ENCODE data around the gene GAPDH. TPM values are rescaled to one million over a fixed set of nuclear protein-coding genes. Genes with fewer than 3 reads are reported as not detected.

GAPDH gene
- total RNA-seq, 1 donor from 2014 or later = 766 TPM

DNA sequence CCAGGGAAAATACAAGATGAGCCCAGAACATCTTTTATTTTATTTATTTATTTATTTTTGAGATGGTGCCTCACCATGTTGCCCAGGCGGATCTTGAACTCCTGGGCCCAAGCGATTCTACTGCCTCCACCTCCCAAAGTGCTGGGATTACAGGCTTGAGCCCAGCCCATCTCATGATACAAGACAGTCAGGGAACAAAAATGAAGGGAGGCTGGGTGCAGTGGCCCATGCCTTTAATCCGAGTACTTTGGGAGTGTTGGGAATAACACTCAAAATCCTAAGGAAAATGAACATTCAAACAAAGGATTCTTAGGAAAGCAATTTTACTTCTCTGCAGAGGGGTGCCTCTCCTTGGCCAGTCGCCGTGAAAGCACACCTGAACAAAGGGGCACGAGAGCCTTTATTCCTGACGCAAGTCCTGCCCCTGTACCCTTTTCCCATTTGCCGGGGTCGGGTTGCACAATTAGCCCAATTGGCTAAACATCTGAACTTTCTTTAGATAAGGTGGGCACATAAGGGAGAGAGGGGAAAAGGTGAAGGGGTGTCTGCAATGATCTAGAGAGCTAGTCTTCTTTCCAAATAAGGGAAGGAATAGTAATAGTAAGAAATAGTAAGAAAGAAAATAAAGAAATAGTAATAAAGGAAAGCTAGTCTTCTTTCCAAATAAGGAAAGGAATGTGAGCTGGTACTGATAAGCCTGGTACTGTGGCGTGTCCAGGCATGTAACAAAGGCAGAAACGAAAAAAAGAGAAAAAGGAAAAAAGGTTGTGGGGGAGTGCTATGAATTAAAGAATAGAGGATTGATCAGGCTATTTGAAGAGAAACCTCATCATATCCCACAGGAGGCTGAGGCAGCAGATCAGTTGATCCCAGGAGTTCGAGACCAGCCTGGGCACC is 27.0 kb upstream of the GAPDH start:
- Histone ChIP-seq H3K4me1 (no peaks in the 10 kb centered on the region), H3K4me3 (no peak overlapping the region), H3K9me3 (no peaks in the 10 kb centered on the region), H3K36me3 (peaks cover 46% of the 10 kb centered on the region), H3K27me3 (ENCODE audit: low read depth) (no peaks in the 10 kb centered on the region), H3K27ac (no peak overlapping the region)
- TF ChIP-seq, protein P1, sequence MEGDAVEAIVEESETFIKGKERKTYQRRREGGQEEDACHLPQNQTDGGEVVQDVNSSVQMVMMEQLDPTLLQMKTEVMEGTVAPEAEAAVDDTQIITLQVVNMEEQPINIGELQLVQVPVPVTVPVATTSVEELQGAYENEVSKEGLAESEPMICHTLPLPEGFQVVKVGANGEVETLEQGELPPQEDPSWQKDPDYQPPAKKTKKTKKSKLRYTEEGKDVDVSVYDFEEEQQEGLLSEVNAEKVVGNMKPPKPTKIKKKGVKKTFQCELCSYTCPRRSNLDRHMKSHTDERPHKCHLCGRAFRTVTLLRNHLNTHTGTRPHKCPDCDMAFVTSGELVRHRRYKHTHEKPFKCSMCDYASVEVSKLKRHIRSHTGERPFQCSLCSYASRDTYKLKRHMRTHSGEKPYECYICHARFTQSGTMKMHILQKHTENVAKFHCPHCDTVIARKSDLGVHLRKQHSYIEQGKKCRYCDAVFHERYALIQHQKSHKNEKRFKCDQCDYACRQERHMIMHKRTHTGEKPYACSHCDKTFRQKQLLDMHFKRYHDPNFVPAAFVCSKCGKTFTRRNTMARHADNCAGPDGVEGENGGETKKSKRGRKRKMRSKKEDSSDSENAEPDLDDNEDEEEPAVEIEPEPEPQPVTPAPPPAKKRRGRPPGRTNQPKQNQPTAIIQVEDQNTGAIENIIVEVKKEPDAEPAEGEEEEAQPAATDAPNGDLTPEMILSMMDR (IDR thresholded peaks at IDR 0.05) = no peak
- ATAC-seq (no peak), DNase-seq (no peak)
- intact Hi-C loops (cut with DNase I) = no loop called here

DNA sequence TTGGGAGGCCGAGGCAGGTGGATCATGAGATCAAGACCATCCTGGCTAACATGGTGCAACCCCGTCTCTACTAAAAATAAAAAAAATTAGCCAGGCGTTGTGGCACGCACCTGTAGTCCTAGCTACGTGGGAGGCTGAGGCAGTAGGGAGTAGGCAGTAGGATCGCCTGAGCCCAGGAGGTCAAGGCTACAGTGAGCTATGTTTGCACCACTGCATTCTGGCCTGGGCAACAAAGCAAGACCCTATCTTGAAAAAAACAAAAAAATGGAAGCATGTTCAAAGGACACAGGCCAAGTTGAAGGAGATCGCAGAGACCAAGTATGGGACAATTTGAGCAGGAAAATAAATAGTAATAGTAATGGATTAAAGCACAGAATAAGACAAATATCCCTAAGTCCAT is 26.2 kb upstream of the GAPDH start:
- Histone ChIP-seq H3K36me3 (peaks cover 54% of the 10 kb centered on the region), H3K27ac (no peak overlapping the region), H3K4me3 (no peak overlapping the region), H3K9me3 (no peaks in the 10 kb centered on the region), H3K27me3 (ENCODE audit: low read depth) (no peaks in the 10 kb centered on the region), H3K4me1 (no peaks in the 10 kb centered on the region)
- ATAC-seq (no peak), DNase-seq (no peak)
- TF ChIP-seq, protein P1 (IDR thresholded peaks at IDR 0.05) = no peak
- intact Hi-C loops (cut with DNase I) = no loop called here

DNA sequence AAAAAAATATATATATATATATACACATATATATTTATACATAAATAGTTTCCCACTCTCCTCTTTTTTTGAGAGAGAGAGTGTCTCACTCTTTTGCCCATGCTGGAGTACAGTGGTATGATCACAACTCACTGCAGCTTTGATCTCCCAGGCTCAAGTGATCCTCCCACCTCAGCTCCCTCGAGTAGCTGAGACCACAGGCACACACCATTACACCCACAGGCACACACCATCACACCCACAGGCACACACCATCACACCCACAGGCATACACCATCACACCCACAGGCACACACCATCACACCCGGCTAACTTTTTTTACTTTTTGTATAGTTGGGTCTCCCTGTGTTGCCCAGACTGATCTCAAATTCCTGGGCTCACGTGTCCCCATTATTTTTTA is 14.1 kb upstream of the GAPDH start:
- TF ChIP-seq, protein P1 (IDR thresholded peaks at IDR 0.05) = no peak
- no peaks in the 10 kb centered on the region for H3K27me3 ChIP-seq (ENCODE audit: low read depth)
- no peaks in the 10 kb centered on the region for H3K9me3 ChIP-seq
- H3K36me3 ChIP-seq = peaks cover 95% of the 10 kb centered on the region
- DNase-seq = no peak
- H3K27ac ChIP-seq = no peak overlapping the region
- intact Hi-C loops (cut with DNase I) = no loop called here
- H3K4me3 ChIP-seq = no peak overlapping the region
- ATAC-seq = no peak
- no peaks in the 10 kb centered on the region for H3K4me1 ChIP-seq

DNA sequence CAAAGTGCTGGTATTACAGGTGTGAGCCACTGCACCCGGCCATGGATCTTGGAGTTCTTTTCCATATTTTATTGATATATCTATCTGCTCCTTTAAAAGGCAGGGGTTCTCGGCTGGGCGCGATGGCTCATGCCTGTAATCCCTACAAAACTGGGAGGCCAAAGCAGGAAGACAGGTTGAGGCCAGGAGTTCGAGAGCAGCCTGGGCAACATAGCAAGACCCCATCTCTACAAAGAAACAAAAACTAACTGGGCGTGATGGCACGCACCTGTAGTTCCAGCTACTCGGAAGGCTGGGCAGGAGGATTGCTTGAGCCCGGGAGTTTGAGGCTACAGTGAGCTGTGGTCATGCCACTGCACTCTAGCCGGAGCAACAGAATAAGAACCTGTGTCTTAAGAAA is 12.1 kb upstream of the GAPDH start:
- Histone ChIP-seq H3K27me3 (ENCODE audit: low read depth) (no peaks in the 10 kb centered on the region), H3K4me3 (no peak overlapping the region), H3K27ac (no peak overlapping the region), H3K4me1 (no peaks in the 10 kb centered on the region), H3K36me3 (peaks cover 98% of the 10 kb centered on the region), H3K9me3 (no peaks in the 10 kb centered on the region)
- DNase-seq = no peak
- TF ChIP-seq, protein P1 (IDR thresholded peaks at IDR 0.05) = no peak
- no peak for ATAC-seq
- intact Hi-C loops (cut with DNase I) = no loop called here

DNA sequence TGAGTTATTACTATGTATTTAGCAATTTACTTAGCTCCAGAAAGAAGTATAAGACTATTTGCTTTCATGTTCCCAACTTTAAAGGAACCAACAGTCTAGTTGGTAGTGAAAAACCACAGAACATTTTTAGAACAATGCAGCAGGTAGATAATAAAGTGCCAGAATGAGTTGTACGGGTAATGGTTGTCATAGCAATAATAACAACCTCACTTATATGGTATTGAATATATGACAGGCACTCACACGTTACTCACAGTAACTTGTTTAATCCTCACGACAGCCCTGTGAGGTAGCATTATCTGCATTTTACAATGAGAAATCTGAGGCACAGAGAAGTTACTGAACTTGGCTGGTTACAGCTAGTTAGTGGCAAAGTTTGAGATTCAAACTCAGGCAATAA is 10.6 kb upstream of the GAPDH start:
- H3K4me3 ChIP-seq = no peak overlapping the region
- no peaks in the 10 kb centered on the region for H3K4me1 ChIP-seq
- ATAC-seq (no peak), DNase-seq (no peak)
- no peak overlapping the region for H3K27ac ChIP-seq
- H3K27me3 ChIP-seq (ENCODE audit: low read depth) = no peaks in the 10 kb centered on the region
- peaks cover 98% of the 10 kb centered on the region for H3K36me3 ChIP-seq
- TF ChIP-seq, protein P1 (IDR thresholded peaks at IDR 0.05) = no peak
- intact Hi-C loops (cut with DNase I) = no loop called here
- H3K9me3 ChIP-seq = no peaks in the 10 kb centered on the region

Data from lower lobe of right lung (tissue), 2 donors.